Measurements from ENCODE around the gene NFE2L3.
"Not testable (repeated sequence)": the region's sequence is repeated elsewhere in the genome, so short reads cannot be mapped to it uniquely, and the experiment has no call there.

NFE2L3 gene

GRCh38 chr7:26186364-26187311 is 34.6 kb downstream of the NFE2L3 start:
- no peak for DNase-seq (ENCODE audit: low read depth, low spot score)

GRCh38 chr7:26187380-26188205 is 35.6 kb downstream of the NFE2L3 start:
- no peak for DNase-seq (ENCODE audit: low read depth, low spot score)

- DNase-seq (ENCODE audit: low read depth, low spot score) = no peak
Observed at GRCh38 chr7:26188206-26188956, 36.4 kb downstream of the NFE2L3 start.

GRCh38 chr7:26188957-26189541 is 37.1 kb downstream of the NFE2L3 start:
- DNase-seq (ENCODE audit: low read depth, low spot score) = no peak

GRCh38 chr7:26189697-26190096 is 37.7 kb downstream of the NFE2L3 start:
- no peak for DNase-seq (ENCODE audit: low read depth, low spot score)

- DNase-seq (ENCODE audit: low read depth, low spot score) = no peak
Observed at GRCh38 chr7:26190417-26190869, 38.4 kb downstream of the NFE2L3 start.

- DNase-seq (ENCODE audit: low read depth, low spot score) = no peak
Observed at GRCh38 chr7:26191233-26191973, 39.4 kb downstream of the NFE2L3 start.

GRCh38 chr7:26191974-26192479 is 40.0 kb downstream of the NFE2L3 start:
- DNase-seq (ENCODE audit: low read depth, low spot score) = no peak

- DNase-seq (ENCODE audit: low read depth, low spot score) = no peak
Observed at GRCh38 chr7:26192485-26193087, 40.6 kb downstream of the NFE2L3 start.

- DNase-seq (ENCODE audit: low read depth, low spot score) = no peak
Observed at GRCh38 chr7:26193432-26194207, 41.6 kb downstream of the NFE2L3 start.

GRCh38 chr7:26194764-26195163 is 42.8 kb downstream of the NFE2L3 start:
- DNase-seq (ENCODE audit: low read depth, low spot score) = not testable (repeated sequence)

GRCh38 chr7:26195182-26195581 is 43.2 kb downstream of the NFE2L3 start:
- no peak for DNase-seq (ENCODE audit: low read depth, low spot score)

GRCh38 chr7:26195867-26196657 is 44.1 kb downstream of the NFE2L3 start:
- no peak for DNase-seq (ENCODE audit: low read depth, low spot score)

GRCh38 chr7:26197153-26198115 is 45.4 kb downstream of the NFE2L3 start:
- no peak for DNase-seq (ENCODE audit: low read depth, low spot score)

- DNase-seq (ENCODE audit: low read depth, low spot score) = no peak
Observed at GRCh38 chr7:26198133-26198780, 46.3 kb downstream of the NFE2L3 start.

GRCh38 chr7:26198781-26199169 is 46.8 kb downstream of the NFE2L3 start:
- DNase-seq (ENCODE audit: low read depth, low spot score) = no peak

All from brain pericyte (primary cell).